ENCODE results near the gene CHCHD3.

Gene CHCHD3

DNA sequence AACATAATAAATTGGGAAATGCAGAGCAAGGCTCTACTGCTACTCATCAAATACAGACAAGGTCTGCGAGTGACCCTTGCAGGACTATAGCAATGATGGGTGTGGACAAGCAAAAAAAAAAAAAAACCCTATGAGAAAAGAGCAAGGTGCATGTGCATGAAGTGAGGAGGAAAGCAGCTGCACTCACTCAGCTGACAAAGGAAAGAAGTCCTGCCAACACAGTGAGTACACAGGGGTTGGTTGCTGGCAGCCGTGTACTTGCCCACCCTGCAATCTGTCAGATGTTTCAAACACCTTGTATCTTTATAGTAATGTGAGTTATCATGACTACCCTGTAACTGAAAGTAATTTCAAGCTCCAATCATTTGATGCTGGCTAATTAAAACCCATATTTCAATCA, 20.5 kb downstream of the CHCHD3 start:
- no peak for DNase-seq
- Mint-ChIP-seq H3K4me1 (ENCODE audit: low read depth) (peaks cover 46% of the 10 kb centered on the region), H3K9me3 (no peaks in the 10 kb centered on the region), H3K36me3 (ENCODE audit: low read depth) (peaks cover 47% of the 10 kb centered on the region), H3K4me3 (no peak overlapping the region), H3K27me3 (no peaks in the 10 kb centered on the region), H3K27ac (no peak overlapping the region)

DNA sequence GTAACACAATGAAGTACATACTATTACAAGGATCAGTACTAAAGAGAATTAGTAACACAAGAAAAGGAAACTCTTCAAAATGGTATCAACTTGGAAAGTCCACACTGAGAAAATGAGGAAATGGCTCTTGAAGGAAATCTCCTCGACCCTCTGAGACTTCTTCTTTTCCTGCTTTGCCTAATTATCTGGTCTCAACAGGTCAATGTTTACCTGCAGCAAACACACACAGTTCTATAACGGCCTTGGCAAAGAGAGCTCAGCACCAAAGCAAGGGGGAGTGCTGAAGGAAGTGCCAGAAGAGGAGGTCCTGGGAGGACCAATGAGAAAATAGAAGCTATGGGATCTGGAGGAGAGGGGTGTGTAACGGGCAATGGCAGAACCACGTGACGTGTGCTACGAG, 21.9 kb downstream of the CHCHD3 start:
- Mint-ChIP-seq H3K36me3 (ENCODE audit: low read depth) (peaks cover 40% of the 10 kb centered on the region), H3K4me1 (ENCODE audit: low read depth) (peaks cover 49% of the 10 kb centered on the region), H3K27me3 (no peaks in the 10 kb centered on the region), H3K27ac (no peak overlapping the region), H3K9me3 (no peaks in the 10 kb centered on the region), H3K4me3 (no peak overlapping the region)
- DNase-seq: no peak

- Mint-ChIP-seq H3K36me3 (ENCODE audit: low read depth) (peaks cover 37% of the 10 kb centered on the region), H3K9me3 (no peaks in the 10 kb centered on the region), H3K27me3 (no peaks in the 10 kb centered on the region), H3K4me1 (ENCODE audit: low read depth) (peaks cover 48% of the 10 kb centered on the region), H3K27ac (no peak overlapping the region), H3K4me3 (no peak overlapping the region)
- DNase-seq: no peak
These were observed 22.6 kb downstream of the CHCHD3 start for GRCh38 chr7:133059263-133059662.

GRCh38 chr7:133056370-133057238, 25.3 kb downstream of the CHCHD3 start:
- Mint-ChIP-seq H3K4me1 (ENCODE audit: low read depth) (peaks cover 65% of the 10 kb centered on the region), H3K27me3 (no peaks in the 10 kb centered on the region)

DNA sequence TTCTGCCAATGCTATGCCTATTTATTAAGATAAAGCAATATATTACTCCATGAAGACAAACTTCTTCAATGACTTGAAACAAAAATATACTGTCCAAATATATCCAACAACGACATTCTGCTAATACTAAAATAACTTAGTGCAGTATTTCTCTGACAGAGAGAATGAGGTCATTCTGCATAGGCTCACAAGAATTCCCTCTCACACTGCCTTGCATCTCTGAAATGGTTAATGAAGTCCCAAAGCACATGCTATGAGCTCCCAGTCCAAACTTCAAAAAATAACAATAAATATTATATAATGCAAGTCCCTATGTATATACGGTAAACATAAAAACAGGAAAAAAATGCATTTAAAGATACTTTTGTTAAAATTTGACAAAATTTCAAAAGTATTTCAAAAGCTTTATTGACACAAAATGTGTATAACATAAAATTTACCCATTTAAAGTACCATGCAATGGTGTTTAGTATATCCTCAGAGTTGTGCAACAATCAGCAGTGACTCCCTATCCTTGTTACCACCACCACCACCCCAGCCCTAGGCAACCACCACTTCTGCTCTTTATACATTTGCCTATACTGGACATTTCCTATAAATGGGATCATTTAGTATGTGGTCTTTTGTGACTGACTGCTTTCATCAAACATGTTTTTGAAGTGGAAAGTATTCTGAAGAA, 27.6 kb downstream of the CHCHD3 start:
- H3K4me1 Mint-ChIP-seq (ENCODE audit: low read depth): peaks cover 58% of the 10 kb centered on the region
- DNase-seq: no peak

More at GRCh38 chr7:133056370-133057238, 25.3 kb downstream of the CHCHD3 start:
- Mint-ChIP-seq H3K9me3 (no peaks in the 10 kb centered on the region), H3K36me3 (ENCODE audit: low read depth) (peaks cover 34% of the 10 kb centered on the region), H3K4me3 (no peak overlapping the region), H3K27ac (no peak overlapping the region)
- DNase-seq: no peak

GRCh38 chr7:133053321-133053891, 28.5 kb downstream of the CHCHD3 start:
- DNase-seq: no peak
- H3K36me3 Mint-ChIP-seq (ENCODE audit: low read depth): peaks cover 19% of the 10 kb centered on the region
- no peak overlapping the region for H3K4me3 Mint-ChIP-seq
- no peak overlapping the region for H3K27ac Mint-ChIP-seq
- no peaks in the 10 kb centered on the region for H3K27me3 Mint-ChIP-seq
- peaks cover 54% of the 10 kb centered on the region for H3K4me1 Mint-ChIP-seq (ENCODE audit: low read depth)
- H3K9me3 Mint-ChIP-seq: no peaks in the 10 kb centered on the region

More for the DNA sequence above, 27.6 kb downstream of the CHCHD3 start:
- H3K27me3 Mint-ChIP-seq: no peaks in the 10 kb centered on the region
- H3K4me3 Mint-ChIP-seq: no peak overlapping the region
- no peak overlapping the region for H3K27ac Mint-ChIP-seq
- H3K9me3 Mint-ChIP-seq: no peaks in the 10 kb centered on the region
- peaks cover 20% of the 10 kb centered on the region for H3K36me3 Mint-ChIP-seq (ENCODE audit: low read depth)

GRCh38 chr7:133052826-133053225, 29.1 kb downstream of the CHCHD3 start:
- no peaks in the 10 kb centered on the region for H3K9me3 Mint-ChIP-seq
- no peak overlapping the region for H3K27ac Mint-ChIP-seq
- H3K36me3 Mint-ChIP-seq (ENCODE audit: low read depth): peaks cover 23% of the 10 kb centered on the region
- no peak overlapping the region for H3K4me3 Mint-ChIP-seq
- H3K4me1 Mint-ChIP-seq (ENCODE audit: low read depth): peaks cover 52% of the 10 kb centered on the region
- no peak for DNase-seq
- no peaks in the 10 kb centered on the region for H3K27me3 Mint-ChIP-seq

DNA sequence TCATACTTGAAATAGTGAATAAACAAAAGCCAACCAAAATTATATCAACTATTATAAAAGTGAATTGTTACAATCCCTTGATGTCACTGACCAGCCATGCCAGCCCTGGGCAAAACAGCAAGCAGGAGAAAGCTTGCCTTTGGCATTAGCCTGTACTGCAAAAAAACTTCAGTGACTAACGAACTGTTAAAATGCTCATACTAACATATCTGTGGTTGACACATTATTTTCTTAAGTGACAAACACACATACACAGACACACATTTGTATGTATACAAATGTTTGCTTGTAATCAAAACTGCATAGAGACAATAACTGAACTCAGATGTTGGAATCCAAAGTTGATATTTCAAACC, 29.5 kb downstream of the CHCHD3 start:
- Mint-ChIP-seq H3K36me3 (ENCODE audit: low read depth) (peaks cover 25% of the 10 kb centered on the region), H3K4me1 (ENCODE audit: low read depth) (peaks cover 51% of the 10 kb centered on the region), H3K9me3 (no peaks in the 10 kb centered on the region), H3K27me3 (no peaks in the 10 kb centered on the region), H3K27ac (no peak overlapping the region), H3K4me3 (no peak overlapping the region)
- no peak for DNase-seq

DNA sequence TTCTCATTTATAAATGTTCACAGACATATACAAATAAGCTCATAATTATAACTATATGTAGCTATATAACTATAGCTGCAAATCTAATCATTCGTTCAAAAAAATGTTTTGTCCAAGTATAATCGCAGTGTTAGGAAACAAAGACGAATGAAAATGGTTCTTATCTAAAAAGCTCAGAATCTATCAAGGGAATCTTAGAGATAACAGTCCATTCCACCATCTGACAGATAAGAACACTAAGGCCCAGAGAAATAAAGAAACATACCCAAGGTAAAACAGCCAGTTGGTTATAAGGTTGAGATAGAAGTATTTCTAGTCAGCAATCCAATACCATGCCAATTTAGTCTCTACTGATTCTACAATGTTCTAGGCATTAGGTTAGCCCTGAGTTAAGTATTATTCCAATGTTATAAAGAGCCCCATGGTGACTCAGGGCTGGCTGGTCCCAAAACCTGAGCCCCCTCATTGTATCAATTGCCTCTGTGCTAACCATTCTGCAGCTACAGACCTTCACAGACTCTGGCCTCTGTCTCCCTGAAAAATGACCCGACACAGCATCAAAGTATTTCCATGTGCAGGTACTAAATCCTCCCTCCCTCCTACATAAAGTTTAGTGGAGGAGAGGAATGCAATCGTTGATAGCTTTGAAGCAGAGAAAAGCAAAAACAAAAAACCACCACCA, 30.0 kb downstream of the CHCHD3 start:
- no peaks in the 10 kb centered on the region for H3K27me3 Mint-ChIP-seq
- DNase-seq: no peak
- H3K4me3 Mint-ChIP-seq: no peak overlapping the region
- no peak overlapping the region for H3K27ac Mint-ChIP-seq
- no peaks in the 10 kb centered on the region for H3K9me3 Mint-ChIP-seq
- H3K36me3 Mint-ChIP-seq (ENCODE audit: low read depth): peaks cover 30% of the 10 kb centered on the region
- peaks cover 46% of the 10 kb centered on the region for H3K4me1 Mint-ChIP-seq (ENCODE audit: low read depth)

GRCh38 chr7:133051066-133051465, 30.8 kb downstream of the CHCHD3 start:
- Mint-ChIP-seq H3K36me3 (ENCODE audit: low read depth) (peaks cover 36% of the 10 kb centered on the region), H3K27me3 (no peaks in the 10 kb centered on the region), H3K9me3 (no peaks in the 10 kb centered on the region), H3K4me1 (ENCODE audit: low read depth) (peaks cover 39% of the 10 kb centered on the region), H3K4me3 (no peak overlapping the region), H3K27ac (no peak overlapping the region)
- DNase-seq: no peak

GRCh38 chr7:133050200-133050995, 31.5 kb downstream of the CHCHD3 start:
- no peaks in the 10 kb centered on the region for H3K9me3 Mint-ChIP-seq
- no peak for DNase-seq
- no peaks in the 10 kb centered on the region for H3K27me3 Mint-ChIP-seq
- H3K4me1 Mint-ChIP-seq (ENCODE audit: low read depth): peaks cover 39% of the 10 kb centered on the region
- no peak overlapping the region for H3K27ac Mint-ChIP-seq
- H3K4me3 Mint-ChIP-seq: no peak overlapping the region
- peaks cover 42% of the 10 kb centered on the region for H3K36me3 Mint-ChIP-seq (ENCODE audit: low read depth)

GRCh38 chr7:133048589-133048988, 33.3 kb downstream of the CHCHD3 start:
- Mint-ChIP-seq H3K27me3 (no peaks in the 10 kb centered on the region), H3K9me3 (no peaks in the 10 kb centered on the region), H3K4me1 (ENCODE audit: low read depth) (peaks cover 32% of the 10 kb centered on the region), H3K27ac (no peak overlapping the region), H3K36me3 (ENCODE audit: low read depth) (peaks cover 45% of the 10 kb centered on the region), H3K4me3 (no peak overlapping the region)
- DNase-seq: no peak

DNA sequence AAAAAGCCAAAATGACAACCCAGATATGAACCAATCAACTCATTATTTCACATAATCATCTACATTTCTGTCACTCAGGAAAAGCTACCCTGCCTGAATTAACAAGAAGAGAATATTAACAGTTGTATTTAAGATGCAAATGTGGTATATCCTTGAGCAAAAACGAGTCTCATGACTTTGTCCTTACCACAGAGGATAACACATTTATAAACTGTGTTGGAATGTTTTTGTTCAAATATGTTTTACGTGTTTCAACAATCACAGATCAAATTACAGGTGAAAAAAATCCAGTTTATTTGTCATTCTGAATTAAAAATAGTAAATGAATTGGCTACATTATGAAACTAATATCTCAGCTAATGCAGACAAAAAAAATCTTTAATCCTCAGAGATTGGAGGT, 34.6 kb downstream of the CHCHD3 start:
- peaks cover 38% of the 10 kb centered on the region for H3K36me3 Mint-ChIP-seq (ENCODE audit: low read depth)
- H3K27ac Mint-ChIP-seq: no peak overlapping the region
- no peak overlapping the region for H3K4me3 Mint-ChIP-seq
- DNase-seq: no peak
- no peaks in the 10 kb centered on the region for H3K27me3 Mint-ChIP-seq
- H3K9me3 Mint-ChIP-seq: no peaks in the 10 kb centered on the region
- H3K4me1 Mint-ChIP-seq (ENCODE audit: low read depth): peaks cover 21% of the 10 kb centered on the region

Measured in activated T-cell treated with anti-CD3 and anti-CD28 coated beads, Interleukin-2, amount 50 U/mL, for 24 hours (primary cell).